A549 (cell line): ENCODE results near the gene MSI2. TPM values are rescaled to one million over a fixed set of nuclear protein-coding genes. Genes with fewer than 3 reads are reported as not detected.

ENCODE experiments used
- ATAC-seq, 2 experiments: fragments of 200-7000 bp in 1 of 2; fragments of >200 bp in 1 of 2; cut with Nextera tagmentation in 1 of 2; cut with Tn5 transposase in 1 of 2; 3 replicates each; pipeline versions ENCODE4 v1.8.0 to v1.9.1; 2018 to 2020; ENCODE audit warnings: mild to moderate bottlenecking in 1 of 2, moderate library complexity in 1 of 2
- CTCF ChIA-PET: fragments of 300-600 bp; sonication (Branson Sonifier 250); formaldehyde crosslinking; extraction: SDS; loops from one replicate; lab custom pipeline; 2021; ENCODE audit warnings: antibody characterized with exemption, inconsistent platforms; lab: Yijun Ruan, JAX
- POLR2A ChIA-PET: fragments of 350-600 bp; formaldehyde crosslinking; extraction: SDS; loops from one replicate; lab custom pipeline; 2021; ENCODE audit warnings: antibody characterized with exemption, inconsistent platforms; lab: Yijun Ruan, JAX
- DNase-seq, 2 experiments: peaks; one replicate each; pipeline versions ENCODE4 v3.0.0 to v3.0.0-alpha.2; 2011 to 2016; ENCODE audit warnings: low read depth in 1 of 2, low spot score in 1 of 2
- FAIRE-seq: peaks from 2 replicates; lab custom pipeline; 2011; peaks lifted over from hg19 to GRCh38; lab: Jason Lieb, UNC
- H3K27ac ChIP-seq, 2 experiments: fragments of >200 bp; sonication (Bioruptor Twin); formaldehyde crosslinking; 3 replicates each; pipeline ENCODE4 v1.5.1; 2016 to 2017
- H3K4me1 ChIP-seq: fragments of >200 bp; sonication (Bioruptor Twin); formaldehyde crosslinking; 3 replicates; pipeline ENCODE4 v1.6.1; 2016
- H3K4me2 ChIP-seq: fragments of >200 bp; sonication (Bioruptor Twin); formaldehyde crosslinking; 3 replicates; pipeline ENCODE4 v1.6.1; 2016
- H3K4me3 ChIP-seq: fragments of >200 bp; sonication (Bioruptor Twin); formaldehyde crosslinking; 3 replicates; pipeline ENCODE4 v1.5.1; 2016
- H3K9me3 ChIP-seq: fragments of >200 bp; sonication (Bioruptor Twin); formaldehyde crosslinking; 3 replicates; pipeline ENCODE4 v1.6.1; 2016
- CHD2 ChIP-seq: fragments of 150-350 bp; IDR thresholded peaks from 2 replicates; pipeline ENCODE4 v1.6.1; 2014; ENCODE audit warnings: low read length; ENCODE audit not compliant: partially characterized antibody
- EHMT2 ChIP-seq: fragments of 200-600 bp; sonication (generic); IDR thresholded peaks from 2 replicates; pipeline ENCODE4 v1.6.1; 2016; ENCODE audit warnings: antibody characterized with exemption, low read depth, mild to moderate bottlenecking, moderate library complexity
- EP300 ChIP-seq, 2 experiments: fragments of >200 bp; sonication (Bioruptor Twin); formaldehyde crosslinking; IDR thresholded peaks; 2 replicates in 1 of 2; 3 replicates in 1 of 2; pipeline ENCODE4 v1.6.1; 2016 to 2017
- ESRRA ChIP-seq: fragments of 150-350 bp; IDR thresholded peaks from 2 replicates; pipeline ENCODE4 v1.6.1; 2014; ENCODE audit warnings: mild to moderate bottlenecking, low read length, borderline replicate concordance
- GATA3 ChIP-seq: IDR thresholded peaks from 2 replicates; pipeline ENCODE4 v1.6.1; 2012; ENCODE audit warnings: borderline replicate concordance
- HOXB13 ChIP-seq: fragments of 250-450 bp; sonication (Bioruptor Pico); IDR thresholded peaks from 2 replicates; pipeline ENCODE4 v1.5.0; 2020; ENCODE audit warnings: low read depth, mild to moderate bottlenecking, moderate library complexity
- KDM5A ChIP-seq: fragments of 200-600 bp; sonication (generic); IDR thresholded peaks from 2 replicates; pipeline ENCODE4 v1.6.1; 2016; ENCODE audit warnings: antibody characterized with exemption, mild to moderate bottlenecking
- NFE2L2 ChIP-seq: fragments of 150-350 bp; conservative IDR thresholded peaks from 2 replicates; pipeline ENCODE4 v1.6.1; 2014; ENCODE audit warnings: low read length
- NPAS2 ChIP-seq: fragments of 250-450 bp; sonication (Bioruptor Pico); IDR thresholded peaks from 2 replicates; pipeline ENCODE4 v1.8.0; 2022; ENCODE audit warnings: mild to moderate bottlenecking, moderate library complexity, borderline replicate concordance
- PHF8 ChIP-seq: fragments of 200-600 bp; sonication (generic); IDR thresholded peaks from 2 replicates; pipeline ENCODE4 v1.6.1; 2016; ENCODE audit warnings: low read depth, mild to moderate bottlenecking, antibody characterized with exemption, moderate library complexity, borderline replicate concordance
- RAD21 ChIP-seq, 2 experiments: fragments of >200 bp in 1 of 2; sonication (Bioruptor Twin) in 1 of 2; formaldehyde crosslinking in 1 of 2; IDR thresholded peaks in 1 of 2; conservative IDR thresholded peaks in 1 of 2; 2 replicates in 1 of 2; 3 replicates in 1 of 2; pipeline ENCODE4 v1.6.1; 2012 to 2018; ENCODE audit warnings: inconsistent platforms in 1 of 2
- RARB ChIP-seq: fragments of 250-450 bp; sonication (Bioruptor Pico); IDR thresholded peaks from 2 replicates; pipeline ENCODE4 v1.8.0; 2021; ENCODE audit warnings: mild to moderate bottlenecking, moderate library complexity
- SMC3 ChIP-seq: fragments of >200 bp; sonication (Bioruptor Twin); formaldehyde crosslinking; IDR thresholded peaks from 3 replicates; pipeline ENCODE4 v1.6.1; 2018; ENCODE audit warnings: inconsistent platforms
- SREBF2 ChIP-seq: fragments of 450-650 bp; IDR thresholded peaks from 2 replicates; pipeline ENCODE4 v1.6.1; 2014; ENCODE audit warnings: mild to moderate bottlenecking, moderate library complexity
- TFCP2L1 ChIP-seq: fragments of 250-450 bp; sonication (Bioruptor Pico); IDR thresholded peaks from 2 replicates; pipeline ENCODE4 v1.5.0; 2021; ENCODE audit warnings: mild to moderate bottlenecking
- TP53 ChIP-seq: fragments of 250-450 bp; sonication (Bioruptor Pico); IDR thresholded peaks from 2 replicates; pipeline ENCODE4 v1.5.0; 2021; ENCODE audit warnings: mild to moderate bottlenecking, moderate library complexity
- ZSCAN20 ChIP-seq: fragments of 250-450 bp; sonication (Bioruptor Pico); IDR thresholded peaks from 2 replicates; pipeline ENCODE4 v1.8.0; 2022; ENCODE audit warnings: mild to moderate bottlenecking, moderate library complexity
- WGBS: methylation state at CpG from one replicate; pipeline ENCODE4 v1.1.6; 2017; ENCODE audit errors: missing lambda C conversion rate; 5-methylcytosine and 5-hydroxymethylcytosine counted together
- polyA plus RNA-seq, 4 experiments: library from polyadenylated mRNA; depleted of rRNA in 3 of 4; stranded (reverse); fragments of >200 nt; fragmentation: RNase III in 1 of 4; extraction: RNeasy Plus Mini Kit Qiagen cat#74134 plus additional on column Dnase treatment in 1 of 4; gene quantifications; 2 replicates in 3 of 4; 3 replicates in 1 of 4; pipeline ENCODE4 v1.2.3, GENCODE V29; 2011 to 2017
- TF ChIP-seq, protein P1 (sequence below): fragments of >200 bp; sonication (Bioruptor Twin); formaldehyde crosslinking; IDR thresholded peaks from 3 replicates; pipeline ENCODE4 v1.5.1; 2016
- TF ChIP-seq, protein P2 (sequence below): fragments of 450-650 bp; IDR thresholded peaks from 2 replicates; pipeline ENCODE4 v1.6.1; 2014; ENCODE audit warnings: antibody characterized with exemption
- TF ChIP-seq, protein P3 (sequence below): fragments of 150-350 bp; IDR thresholded peaks from 2 replicates; pipeline ENCODE4 v1.6.1; 2014; ENCODE audit warnings: low read depth, mild to moderate bottlenecking, low read length

MSI2 gene
- polyA plus RNA-seq, 2 of the 4 experiments (the other 2 are of a cell fraction), result 43.6 to 44.4 TPM

DNA sequence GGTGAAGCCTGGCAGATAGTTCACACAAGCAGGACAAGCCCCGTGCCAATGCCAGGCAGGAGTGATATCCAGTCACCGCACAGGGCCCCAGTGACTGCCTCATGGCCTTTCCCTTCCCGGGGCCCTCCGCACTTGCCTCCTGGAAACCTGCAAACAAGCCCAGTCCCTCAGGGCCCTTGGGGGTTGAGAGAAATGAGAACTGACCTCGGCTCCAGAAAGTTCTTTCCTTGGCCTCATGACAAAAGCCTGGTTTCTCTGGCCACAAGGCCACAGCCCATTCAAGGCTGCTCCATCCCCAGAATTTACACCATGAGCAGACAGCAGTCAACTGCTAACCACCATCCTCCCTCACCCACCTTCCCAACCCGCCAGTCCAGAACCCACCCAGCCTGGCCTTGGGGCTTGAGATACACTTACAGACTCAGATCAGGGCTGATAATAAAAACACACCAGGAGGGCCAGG lies 411.2 kb downstream of the MSI2 start:
- ATAC-seq (no peak), DNase-seq (no peak), FAIRE-seq (no peak)
- CTCF ChIA-PET, result interaction anchor here (2.3 to 4.0 kb wide), 2 partner anchors 12 to 70 kb away, joined by 8 to 18 read pairs; no protein-coding TSS in a partner anchor
- Histone ChIP-seq H3K27ac (no peak overlapping the region), H3K4me2 (no peak overlapping the region), H3K9me3 (no peaks in the 10 kb centered on the region), H3K4me1 (peaks cover 18% of the 10 kb centered on the region), H3K4me3 (no peak overlapping the region)
- POLR2A ChIA-PET, result no interaction called here
- 89% methylated on average over 6 of the region's 6 CpGs for WGBS
- TF ChIP-seq, protein P1, sequence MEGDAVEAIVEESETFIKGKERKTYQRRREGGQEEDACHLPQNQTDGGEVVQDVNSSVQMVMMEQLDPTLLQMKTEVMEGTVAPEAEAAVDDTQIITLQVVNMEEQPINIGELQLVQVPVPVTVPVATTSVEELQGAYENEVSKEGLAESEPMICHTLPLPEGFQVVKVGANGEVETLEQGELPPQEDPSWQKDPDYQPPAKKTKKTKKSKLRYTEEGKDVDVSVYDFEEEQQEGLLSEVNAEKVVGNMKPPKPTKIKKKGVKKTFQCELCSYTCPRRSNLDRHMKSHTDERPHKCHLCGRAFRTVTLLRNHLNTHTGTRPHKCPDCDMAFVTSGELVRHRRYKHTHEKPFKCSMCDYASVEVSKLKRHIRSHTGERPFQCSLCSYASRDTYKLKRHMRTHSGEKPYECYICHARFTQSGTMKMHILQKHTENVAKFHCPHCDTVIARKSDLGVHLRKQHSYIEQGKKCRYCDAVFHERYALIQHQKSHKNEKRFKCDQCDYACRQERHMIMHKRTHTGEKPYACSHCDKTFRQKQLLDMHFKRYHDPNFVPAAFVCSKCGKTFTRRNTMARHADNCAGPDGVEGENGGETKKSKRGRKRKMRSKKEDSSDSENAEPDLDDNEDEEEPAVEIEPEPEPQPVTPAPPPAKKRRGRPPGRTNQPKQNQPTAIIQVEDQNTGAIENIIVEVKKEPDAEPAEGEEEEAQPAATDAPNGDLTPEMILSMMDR, result no peak
- TF ChIP-seq KDM5A (no peak), TP53 (CRISPR knock-in tag) (no peak), CHD2 (no peak), EP300 (IDR thresholded peaks at IDR 0.05) (no peak), EHMT2 (no peak), ESRRA (no peak), SMC3 (no peak), ZSCAN20 (no peak), RAD21 (conservative IDR thresholded peaks at IDR 0.05 in 1 of 2, IDR thresholded peaks at IDR 0.05 in 1 of 2) (no peak), NPAS2 (CRISPR knock-in tag) (no peak)
- TF ChIP-seq, protein P2, sequence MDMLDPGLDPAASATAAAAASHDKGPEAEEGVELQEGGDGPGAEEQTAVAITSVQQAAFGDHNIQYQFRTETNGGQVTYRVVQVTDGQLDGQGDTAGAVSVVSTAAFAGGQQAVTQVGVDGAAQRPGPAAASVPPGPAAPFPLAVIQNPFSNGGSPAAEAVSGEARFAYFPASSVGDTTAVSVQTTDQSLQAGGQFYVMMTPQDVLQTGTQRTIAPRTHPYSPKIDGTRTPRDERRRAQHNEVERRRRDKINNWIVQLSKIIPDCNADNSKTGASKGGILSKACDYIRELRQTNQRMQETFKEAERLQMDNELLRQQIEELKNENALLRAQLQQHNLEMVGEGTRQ, result no peak

DNA sequence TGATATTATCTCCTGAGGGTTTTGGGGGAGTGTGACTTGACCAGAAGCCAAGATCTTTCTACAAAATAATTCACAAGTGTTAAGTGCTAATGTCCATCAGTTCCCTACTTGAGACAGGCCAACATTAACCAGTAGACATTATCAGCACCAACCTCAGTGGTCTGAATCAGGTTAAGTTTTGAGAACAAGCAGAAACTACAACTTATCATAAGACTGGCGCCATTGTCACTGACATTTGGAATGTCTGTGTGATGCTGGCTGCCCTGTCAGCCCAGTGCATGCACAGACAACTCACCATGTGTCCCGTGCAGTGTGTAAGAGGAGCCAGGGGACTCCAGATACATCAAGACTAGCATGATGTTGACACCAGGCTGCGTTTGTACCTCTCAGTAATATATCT lies 412.0 kb downstream of the MSI2 start:
- ChIA-PET CTCF (interaction anchor here (1.1 kb wide), 1 partner anchor 425 kb away, joined by 3 read pairs; no protein-coding TSS in a partner anchor), POLR2A (no interaction called here)
- Histone ChIP-seq H3K4me3 (no peak overlapping the region), H3K27ac (no peak overlapping the region), H3K4me2 (no peak overlapping the region), H3K4me1 (peaks cover 14% of the 10 kb centered on the region), H3K9me3 (no peaks in the 10 kb centered on the region)
- 81% methylated on average over 3 of the region's 3 CpGs for WGBS
- FAIRE-seq (no peak), ATAC-seq (no peak), DNase-seq (no peak)
- TF ChIP-seq HOXB13 (CRISPR knock-in tag) (no peak), EHMT2 (no peak), TFCP2L1 (no peak), RARB (CRISPR knock-in tag) (no peak), PHF8 (no peak), NFE2L2 (no peak), GATA3 (no peak), SREBF2 (no peak)
- TF ChIP-seq, protein P3, sequence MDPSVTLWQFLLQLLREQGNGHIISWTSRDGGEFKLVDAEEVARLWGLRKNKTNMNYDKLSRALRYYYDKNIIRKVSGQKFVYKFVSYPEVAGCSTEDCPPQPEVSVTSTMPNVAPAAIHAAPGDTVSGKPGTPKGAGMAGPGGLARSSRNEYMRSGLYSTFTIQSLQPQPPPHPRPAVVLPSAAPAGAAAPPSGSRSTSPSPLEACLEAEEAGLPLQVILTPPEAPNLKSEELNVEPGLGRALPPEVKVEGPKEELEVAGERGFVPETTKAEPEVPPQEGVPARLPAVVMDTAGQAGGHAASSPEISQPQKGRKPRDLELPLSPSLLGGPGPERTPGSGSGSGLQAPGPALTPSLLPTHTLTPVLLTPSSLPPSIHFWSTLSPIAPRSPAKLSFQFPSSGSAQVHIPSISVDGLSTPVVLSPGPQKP, result no peak
- TF ChIP-seq, protein P1, result no peak
